GM18873 (cell line): ENCODE results near the gene NACAD.

Experiments
- ATAC-seq: cut with Tn5 transposase; IDR thresholded peaks from one replicate; pipeline ENCODE4 v1.9.1; 2021; ENCODE audit warnings: mild to moderate bottlenecking, moderate library complexity, moderate number of reproducible peaks; ENCODE audit not compliant: unreplicated experiment, low FRiP score

Gene NACAD

DNA sequence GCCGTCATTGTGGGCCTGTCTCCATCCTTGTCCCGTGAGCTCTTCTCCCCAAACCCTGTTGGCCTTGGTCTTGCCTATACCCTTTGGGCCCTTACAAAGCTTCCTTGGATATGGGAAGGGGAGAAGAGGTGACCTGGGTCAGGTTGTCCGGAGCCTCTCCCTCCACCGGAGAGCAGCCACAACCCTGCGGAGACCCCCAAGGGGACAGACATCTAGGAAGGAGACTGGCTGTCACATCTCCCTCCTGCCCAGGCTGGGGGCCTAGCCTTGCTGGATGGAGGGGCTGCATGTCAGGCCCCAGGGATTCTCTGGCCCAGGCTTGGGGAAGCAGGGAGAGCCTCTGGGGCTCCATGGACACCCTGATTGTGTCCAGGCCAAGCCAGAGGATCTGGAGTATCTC, 11.8 kb downstream of the NACAD start:
- no peak for ATAC-seq

DNA sequence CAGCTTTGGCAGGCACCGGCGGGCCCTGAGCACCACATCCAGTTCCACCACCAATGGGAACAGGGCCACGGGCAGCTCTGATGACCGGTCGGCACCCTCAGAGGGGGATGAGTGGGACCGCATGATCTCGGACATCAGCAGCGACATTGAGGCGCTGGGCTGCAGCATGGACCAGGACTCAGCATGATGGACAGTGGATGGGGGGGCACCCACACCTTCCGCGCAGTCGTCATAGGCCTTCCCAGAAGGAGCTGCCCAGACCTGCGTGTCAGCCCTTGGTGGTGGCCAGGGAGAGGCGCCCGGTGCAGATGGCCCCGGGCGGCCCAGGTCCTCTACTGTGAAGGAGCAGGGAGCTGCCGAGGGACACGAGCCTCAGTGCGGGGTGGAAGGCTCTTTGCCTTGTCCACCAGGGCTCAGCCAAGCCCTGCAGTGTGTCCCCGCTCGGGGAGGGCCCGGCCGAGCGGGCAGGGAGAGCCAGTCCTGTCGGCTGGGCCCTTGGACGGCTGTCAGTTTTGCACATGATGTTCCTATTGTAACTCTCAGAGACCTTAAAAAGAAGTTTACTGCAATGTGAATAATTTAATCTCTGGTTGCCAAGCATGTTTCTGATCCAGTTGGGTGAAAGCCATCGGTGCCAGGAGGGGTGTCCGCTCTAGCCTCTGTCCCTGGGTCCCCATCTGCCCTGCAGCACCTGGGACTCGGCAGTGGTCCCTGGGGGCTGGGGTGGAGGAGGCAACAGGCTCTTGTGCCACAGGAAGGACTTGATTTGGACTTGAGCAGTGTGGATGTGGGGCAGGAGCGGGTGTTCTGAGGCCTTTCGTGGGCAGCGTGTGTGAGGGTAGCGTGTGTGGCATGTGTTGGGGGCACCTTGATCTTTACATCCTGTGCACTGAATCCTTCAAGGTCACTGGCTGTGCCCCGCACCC, 12.6 kb downstream of the NACAD start:
- ATAC-seq: no peak

GRCh38 chr7:45075355-45075644, 13.5 kb downstream of the NACAD start:
- ATAC-seq: no peak

DNA sequence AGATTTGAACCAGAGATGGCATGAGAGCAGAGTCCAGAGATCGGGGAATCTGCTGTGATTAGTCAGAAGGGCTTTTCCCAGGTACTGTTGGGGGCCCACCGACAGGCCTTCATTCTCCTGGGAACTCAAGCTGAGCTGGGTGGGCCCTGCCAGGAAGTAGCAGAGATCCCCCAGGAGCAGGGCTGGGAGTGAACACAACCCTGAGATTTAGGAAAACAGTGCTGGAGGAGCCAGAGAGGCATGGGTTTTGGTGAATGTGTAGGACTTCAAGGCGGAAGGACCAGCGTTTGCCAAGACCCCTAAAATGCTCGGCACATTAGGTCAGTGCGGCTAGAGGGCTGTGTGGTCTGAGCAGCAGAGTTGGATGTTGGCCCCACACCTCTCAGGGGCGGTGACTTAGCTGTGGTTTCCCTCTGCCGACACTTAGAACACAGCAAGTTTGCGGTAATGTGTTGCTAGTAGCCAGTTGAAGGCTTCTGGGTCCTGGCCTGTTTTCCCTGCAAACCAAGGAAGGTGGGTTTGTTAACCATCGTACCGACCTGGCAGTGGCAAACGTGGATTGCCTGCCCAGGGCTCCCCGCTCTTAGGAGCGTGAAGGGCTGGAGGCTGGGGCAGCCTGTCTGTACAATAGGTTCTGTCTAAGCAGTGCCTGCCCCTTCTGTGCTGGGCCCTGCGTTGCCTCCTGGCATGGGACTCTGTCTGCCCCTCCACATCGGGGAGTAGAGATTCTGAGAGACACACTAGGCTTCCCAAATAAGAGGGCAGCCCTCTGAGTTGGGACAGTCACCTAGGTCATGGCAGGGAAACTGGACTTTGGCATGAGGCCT, 14.0 kb downstream of the NACAD start:
- ATAC-seq: no peak

- no peak for ATAC-seq
Observed at GRCh38 chr7:45073786-45074527, 14.8 kb downstream of the NACAD start.

- ATAC-seq: no peak
Observed at GRCh38 chr7:45073031-45073785, 15.6 kb downstream of the NACAD start.

DNA sequence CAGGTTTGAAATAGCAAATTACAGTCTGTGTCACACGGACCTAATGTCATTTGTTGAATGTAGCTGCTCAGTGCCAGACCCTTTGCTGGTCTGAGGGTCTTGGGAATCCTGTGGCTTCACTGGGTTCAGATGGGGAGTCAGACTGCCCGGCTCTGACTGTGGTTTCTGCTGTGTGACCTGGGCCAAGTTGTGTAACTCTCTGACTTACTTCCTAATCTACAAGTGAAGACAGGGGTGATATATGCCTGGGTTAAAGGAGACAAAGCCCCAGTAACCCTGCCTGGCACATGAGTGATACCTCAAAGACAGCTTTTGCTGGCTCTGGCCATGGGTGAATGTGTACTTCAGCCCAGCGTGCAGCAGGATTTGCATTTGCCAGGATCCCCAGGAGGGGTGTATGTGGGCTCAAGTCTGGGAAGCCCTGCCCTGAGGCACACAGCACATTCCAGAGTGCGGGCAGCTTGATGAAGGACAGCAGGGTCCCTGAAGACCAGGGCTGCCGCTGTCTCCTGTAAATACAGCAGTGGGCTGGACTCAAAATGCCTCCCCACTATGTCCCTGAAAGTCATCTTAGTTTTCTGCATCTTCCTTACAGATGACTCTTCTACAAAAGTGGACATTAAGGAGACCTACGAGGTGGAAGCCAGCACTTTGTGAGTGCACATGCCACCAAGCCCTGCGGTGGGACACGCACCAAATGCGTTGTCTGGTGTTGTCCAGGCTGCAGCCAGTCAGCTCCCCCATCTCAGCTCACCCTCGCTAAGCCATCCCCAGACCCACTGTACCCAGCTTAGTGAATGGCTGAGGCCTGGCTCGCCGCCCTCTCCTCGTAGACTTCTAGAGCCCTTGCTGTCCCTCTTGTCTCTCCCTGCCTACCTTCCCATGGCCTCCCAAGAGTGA, 16.4 kb downstream of the NACAD start:
- no peak for ATAC-seq

DNA sequence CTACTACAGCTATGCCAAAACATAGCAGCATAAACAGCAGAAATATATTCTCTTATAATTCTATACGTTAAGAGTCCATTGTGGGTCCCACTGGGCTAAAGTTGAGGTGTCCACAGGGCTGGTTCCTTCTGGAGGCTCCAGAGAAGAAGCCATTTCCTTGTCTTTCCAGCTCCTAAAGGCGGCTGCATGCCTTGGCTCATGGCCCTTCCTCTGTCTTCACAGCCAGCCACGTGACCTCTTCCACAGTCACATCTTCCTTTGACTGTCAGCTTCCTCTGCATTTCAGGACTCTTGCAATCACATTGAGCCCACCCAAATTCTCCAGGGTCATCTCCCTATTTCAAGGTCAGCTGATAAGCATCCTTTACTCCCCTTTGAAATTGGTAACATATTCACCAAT, 17.2 kb downstream of the NACAD start:
- no peak for ATAC-seq

- no peak for ATAC-seq
Observed at GRCh38 chr7:45070254-45070642, 18.5 kb downstream of the NACAD start.

GRCh38 chr7:45069444-45070253, 19.1 kb downstream of the NACAD start:
- ATAC-seq: no peak

DNA sequence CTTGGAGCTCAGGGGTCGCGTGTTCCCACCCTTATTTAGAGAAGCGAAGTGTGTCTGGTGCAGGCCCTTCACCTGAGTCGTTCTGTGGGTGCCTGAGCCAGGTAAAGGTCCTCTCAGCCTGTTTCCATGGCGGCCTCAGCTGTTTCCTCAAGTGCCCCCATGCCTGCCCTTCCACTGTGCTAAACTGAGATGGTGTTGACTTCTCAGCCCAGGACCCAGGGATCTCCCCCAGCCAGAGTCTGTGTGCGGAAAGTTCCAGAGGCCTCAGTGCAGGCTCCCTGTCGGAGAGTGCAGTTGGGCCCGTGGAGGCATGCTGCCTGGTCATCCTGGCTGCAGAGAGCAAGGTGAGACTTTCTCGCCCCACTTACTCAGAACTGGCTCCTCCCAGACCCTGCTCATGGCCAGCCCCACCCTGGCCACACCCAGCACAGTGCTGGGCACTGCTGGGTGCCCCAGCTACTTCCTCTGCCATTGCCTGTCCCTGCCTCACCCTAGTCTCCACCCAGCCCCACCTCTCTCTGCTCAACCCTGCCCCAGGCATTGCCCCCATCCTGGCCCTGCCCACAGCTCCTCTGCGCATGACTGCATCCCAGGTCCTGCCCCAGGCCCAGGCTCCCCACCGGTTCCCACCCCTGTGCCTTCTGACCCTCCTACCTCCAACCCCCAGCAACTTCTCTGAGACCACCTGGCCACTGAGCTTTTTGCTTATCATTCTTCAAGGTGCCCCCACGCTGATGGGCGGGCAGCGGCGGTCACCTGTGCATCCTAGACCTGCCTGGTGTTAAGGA, 20.3 kb downstream of the NACAD start:
- no peak for ATAC-seq

DNA sequence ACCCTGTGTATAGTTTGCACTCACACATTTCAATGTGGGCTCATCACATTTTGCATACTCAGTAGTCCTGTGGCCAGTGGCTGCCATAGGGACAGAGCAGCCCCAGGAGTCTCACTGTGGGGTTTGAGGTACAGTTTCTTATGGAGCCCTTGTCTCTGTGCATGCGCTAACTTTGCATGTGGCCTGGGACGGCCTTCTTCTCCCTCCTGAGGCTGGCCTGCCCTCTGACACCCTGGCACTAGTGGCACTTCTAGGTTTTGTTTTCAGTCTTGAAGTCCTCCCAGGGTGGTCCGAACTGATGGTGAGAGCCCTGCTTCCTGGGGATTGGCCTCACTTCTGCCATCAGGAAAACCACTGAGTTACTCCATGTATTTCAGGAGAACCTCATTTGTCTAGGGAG, 21.2 kb downstream of the NACAD start:
- no peak for ATAC-seq

DNA sequence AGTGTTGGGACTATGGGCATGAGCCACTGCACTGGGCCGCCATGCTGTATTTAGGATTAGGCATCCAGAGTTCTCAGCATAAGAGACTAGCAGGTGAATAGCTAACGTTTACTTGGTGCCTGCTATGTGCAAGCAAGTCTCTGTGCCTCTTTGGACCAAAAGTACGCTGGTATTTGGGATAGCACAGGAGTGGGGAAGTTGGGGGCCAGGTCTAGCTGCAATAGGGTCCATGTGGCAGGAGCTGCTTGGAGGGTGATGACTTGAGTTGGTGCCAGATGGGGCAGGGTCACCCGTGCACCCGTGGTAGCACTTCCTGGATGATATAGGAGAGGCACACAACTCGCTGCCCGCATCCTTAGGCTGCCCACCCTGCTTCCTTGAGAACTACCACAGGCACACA, 22.4 kb downstream of the NACAD start:
- ATAC-seq: no peak

GRCh38 chr7:45065031-45065995, 23.5 kb downstream of the NACAD start:
- ATAC-seq: no peak

DNA sequence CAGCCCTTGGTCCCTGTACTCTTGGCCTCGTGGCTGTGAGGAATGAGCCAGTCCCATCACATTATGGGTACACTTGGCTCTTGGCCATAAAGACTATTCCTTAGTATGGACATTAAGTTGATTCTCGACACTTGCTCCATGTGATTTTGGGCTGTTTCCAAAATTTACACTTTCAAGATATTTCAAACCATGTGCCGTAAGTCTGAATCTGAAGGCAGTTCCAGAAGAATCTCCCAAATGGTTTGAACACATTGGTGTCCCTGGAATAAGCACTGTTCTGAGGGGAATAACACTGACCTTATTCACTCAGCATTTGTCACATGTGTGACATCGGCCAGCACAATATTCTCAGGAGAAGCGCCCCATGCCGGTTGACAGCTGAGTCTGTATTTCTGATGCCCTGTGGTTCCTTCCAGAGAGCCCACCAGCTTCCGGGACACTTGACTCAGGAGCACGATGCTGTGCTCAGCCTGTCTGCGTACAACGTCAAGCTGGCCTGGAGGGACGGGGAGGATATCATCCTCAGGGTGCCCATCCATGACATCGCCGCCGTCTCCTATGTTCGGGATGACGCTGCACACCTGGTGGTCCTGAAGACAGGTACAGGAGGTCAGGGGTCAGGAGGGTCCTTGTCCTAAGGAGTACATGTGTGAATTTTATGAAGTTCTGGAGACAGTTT, 24.6 kb downstream of the NACAD start:
- no peak for ATAC-seq

DNA sequence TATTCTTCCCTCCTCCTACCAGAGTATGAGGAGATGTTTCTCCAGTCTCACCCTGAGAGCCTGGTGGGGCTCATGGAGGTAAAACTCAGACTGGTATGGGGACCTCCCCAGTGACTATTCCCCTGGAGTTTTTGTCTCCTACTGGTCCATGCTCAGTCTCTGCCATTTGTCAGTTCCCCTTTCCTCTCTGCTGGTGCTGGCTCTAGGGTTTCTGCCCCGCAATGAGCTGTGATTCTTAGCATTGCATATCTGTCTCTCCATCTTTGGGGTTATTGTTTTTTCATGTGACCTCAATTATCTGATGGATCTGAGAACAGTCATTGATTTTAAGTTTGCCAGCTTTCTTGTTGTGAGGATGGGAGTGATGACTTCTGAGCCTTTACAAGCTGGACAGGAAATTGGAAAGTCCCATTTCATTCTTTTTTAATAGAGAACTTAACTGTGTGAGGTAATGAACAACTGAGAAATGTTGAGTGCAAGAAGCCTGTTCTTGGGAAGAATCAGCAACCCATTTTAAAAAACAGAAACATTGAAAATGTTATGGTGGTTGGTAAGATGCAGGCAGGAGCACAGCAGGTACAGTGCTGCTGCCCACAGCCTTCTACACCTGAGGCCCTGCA, 26.9 kb downstream of the NACAD start:
- ATAC-seq: no peak
